H1 (cell line): ENCODE data around the gene PRICKLE3. TPM values are rescaled to one million over a fixed set of nuclear protein-coding genes. Genes with fewer than 3 reads are reported as not detected.

Experiments used
- BRCA1 ChIP-seq: IDR thresholded peaks from 2 replicates; pipeline ENCODE4 v1.6.1; 2012; ENCODE audit warnings: low read depth, low read length, improper control_type of control experiment
- EGR1 ChIP-seq: IDR thresholded peaks from 2 replicates; pipeline ENCODE4 v1.6.1; 2011; ENCODE audit warnings: low read depth, low read length, borderline replicate concordance
- HDAC6 ChIP-seq: IDR thresholded peaks from one replicate; pipeline ENCODE4 v1.7.1; 2012; ENCODE audit warnings: low read depth, mild to moderate bottlenecking, inconsistent platforms, low read length, moderate library complexity
- KDM1A ChIP-seq: fragments of 200-600, 300-600 bp; sonication (generic); IDR thresholded peaks from 2 replicates; pipeline ENCODE4 v1.7.1; 2016; ENCODE audit warnings: mild to moderate bottlenecking, low read length, borderline replicate concordance
- NRF1 ChIP-seq: IDR thresholded peaks from 2 replicates; pipeline ENCODE4 v1.6.1; 2011; ENCODE audit warnings: mild to moderate bottlenecking, low read depth, low read length, improper control_type of control experiment
- YY1 ChIP-seq: IDR thresholded peaks from 2 replicates; pipeline ENCODE4 v1.6.1; 2011; ENCODE audit warnings: low read depth, mild to moderate bottlenecking, low read length
- polyA plus RNA-seq, 7 experiments: library from polyadenylated mRNA; depleted of rRNA in 3 of 7; stranded (reverse) in 5 of 7; unstranded in 2 of 7; fragments of >200 nt in 5 of 7; fragments of 200-250 nt in 2 of 7; gene quantifications; 1 replicate in 5 of 7; 2 replicates in 1 of 7; 4 replicates in 1 of 7; pipeline versions ENCODE4 v1.2.1 to v1.2.3, GENCODE V29; 2011 to 2013; ENCODE audit warnings: missing spikeins in 2 of 7, mixed read lengths in 2 of 7
- total RNA-seq: library from RNA; stranded (reverse); fragmentation: NEBNext Ultra II Directional; extraction: Animal tissue kit (Norgen Biotek cat#: 25700); gene quantifications from 2 replicates; pipeline ENCODE4 v1.2.1, GENCODE V29; 2021
- TF ChIP-seq, protein P1 (sequence below): IDR thresholded peaks from 2 replicates; pipeline ENCODE4 v1.6.1; 2012; ENCODE audit warnings: inconsistent platforms

The PRICKLE3 gene
- total and polyA plus RNA-seq, 2 of the 8 experiments (the other 6 are each of a cell fraction or from before 2014, with no cell fraction given): 9.1 to 10.6 TPM

DNA sequence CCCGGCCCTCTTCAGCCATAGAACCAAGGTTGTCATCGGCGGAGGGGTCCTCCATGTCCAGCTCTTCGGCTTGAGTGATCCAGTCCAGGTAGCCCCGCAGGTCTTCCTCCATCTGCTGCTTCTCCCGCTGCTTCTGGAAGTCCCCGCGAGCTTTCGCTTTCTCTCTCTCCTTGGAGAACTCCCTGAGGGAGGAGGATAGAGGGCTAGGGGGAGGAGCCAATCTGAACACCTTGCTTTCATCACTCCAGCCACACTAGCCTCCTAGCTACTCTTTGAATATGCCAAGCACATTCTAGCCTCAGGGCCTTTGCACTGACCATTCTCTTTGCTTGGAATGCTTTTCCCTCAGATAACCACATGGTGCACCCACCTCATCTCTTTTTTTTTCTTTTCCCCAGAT lies 40.8 kb upstream of the PRICKLE3 start (continued):
- TF ChIP-seq EGR1 (no peak), KDM1A (no peak), HDAC6 (no peak), NRF1 (no peak), BRCA1 (no peak), YY1 (no peak)
- TF ChIP-seq, protein P1, sequence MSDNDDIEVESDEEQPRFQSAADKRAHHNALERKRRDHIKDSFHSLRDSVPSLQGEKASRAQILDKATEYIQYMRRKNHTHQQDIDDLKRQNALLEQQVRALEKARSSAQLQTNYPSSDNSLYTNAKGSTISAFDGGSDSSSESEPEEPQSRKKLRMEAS: no peak
